WTC11 (cell line): ENCODE data around the gene TBX4.

Experiments
- CREB1 ChIP-seq: sonication (generic); formaldehyde crosslinking; IDR thresholded peaks from 2 replicates; pipeline ENCODE4 v1.8.0; 2023; ENCODE audit warnings: mild to moderate bottlenecking, missing genetic modification reagents
- FOXK1 ChIP-seq: sonication (generic); formaldehyde crosslinking; IDR thresholded peaks from 2 replicates; pipeline ENCODE4 v1.8.0; 2022; ENCODE audit warnings: mild to moderate bottlenecking, moderate library complexity, missing genetic modification reagents
- KAT7 ChIP-seq: sonication (generic); formaldehyde crosslinking; IDR thresholded peaks from 2 replicates; pipeline ENCODE4 v1.8.1; 2023; ENCODE audit warnings: missing genetic modification reagents, mild to moderate bottlenecking, borderline replicate concordance
- NR2C2 ChIP-seq: sonication (generic); formaldehyde crosslinking; IDR thresholded peaks from 2 replicates; pipeline ENCODE4 v1.8.0; 2022; ENCODE audit warnings: mild to moderate bottlenecking, missing genetic modification reagents
- TEAD1 ChIP-seq: sonication (generic); formaldehyde crosslinking; IDR thresholded peaks from 2 replicates; pipeline ENCODE4 v1.8.0; 2022; ENCODE audit warnings: mild to moderate bottlenecking, missing genetic modification reagents
- TP53 ChIP-seq: sonication (generic); formaldehyde crosslinking; IDR thresholded peaks from 2 replicates; pipeline ENCODE4 v1.8.1; 2023; ENCODE audit warnings: mild to moderate bottlenecking, missing genetic modification reagents
- ZNF138 ChIP-seq: sonication (generic); formaldehyde crosslinking; conservative IDR thresholded peaks from 2 replicates; pipeline ENCODE4 v1.8.1; 2022; ENCODE audit warnings: mild to moderate bottlenecking, moderate library complexity, missing genetic modification reagents
- ZNF219 ChIP-seq: sonication (generic); formaldehyde crosslinking; IDR thresholded peaks from 2 replicates; pipeline ENCODE4 v1.8.0; 2023; ENCODE audit warnings: missing genetic modification reagents, mild to moderate bottlenecking, borderline replicate concordance
- ZNF263 ChIP-seq: sonication (generic); formaldehyde crosslinking; IDR thresholded peaks from 2 replicates; pipeline ENCODE4 v1.8.1; 2022; ENCODE audit warnings: low read depth, mild to moderate bottlenecking, moderate library complexity, missing genetic modification reagents
- ZNF423 ChIP-seq: fragments of 250-450 bp; sonication (Bioruptor Pico); IDR thresholded peaks from 2 replicates; pipeline ENCODE4 v2.1.2; 2022; ENCODE audit warnings: mild to moderate bottlenecking, moderate library complexity
- TF ChIP-seq, protein P1 (sequence below): fragments of 200-600 bp; IDR thresholded peaks from 2 replicates; pipeline ENCODE4 v1.8.0; 2022; ENCODE audit warnings: antibody characterized with exemption
- TF ChIP-seq, protein P2 (sequence below): fragments of 250-450 bp; sonication (Bioruptor Pico); IDR thresholded peaks from 2 replicates; pipeline ENCODE4 v1.9.0; 2021; ENCODE audit warnings: moderate library complexity, mild to moderate bottlenecking, inconsistent platforms, borderline replicate concordance
- TF ChIP-seq, protein P3 (sequence below): sonication (generic); formaldehyde crosslinking; IDR thresholded peaks from 2 replicates; pipeline ENCODE4 v1.8.0; 2022; ENCODE audit warnings: missing genetic modification reagents
- TF ChIP-seq, protein P4 (sequence below): sonication (generic); formaldehyde crosslinking; IDR thresholded peaks from 2 replicates; pipeline ENCODE4 v1.8.1; 2023; ENCODE audit warnings: mild to moderate bottlenecking, missing genetic modification reagents, moderate library complexity

DNA sequence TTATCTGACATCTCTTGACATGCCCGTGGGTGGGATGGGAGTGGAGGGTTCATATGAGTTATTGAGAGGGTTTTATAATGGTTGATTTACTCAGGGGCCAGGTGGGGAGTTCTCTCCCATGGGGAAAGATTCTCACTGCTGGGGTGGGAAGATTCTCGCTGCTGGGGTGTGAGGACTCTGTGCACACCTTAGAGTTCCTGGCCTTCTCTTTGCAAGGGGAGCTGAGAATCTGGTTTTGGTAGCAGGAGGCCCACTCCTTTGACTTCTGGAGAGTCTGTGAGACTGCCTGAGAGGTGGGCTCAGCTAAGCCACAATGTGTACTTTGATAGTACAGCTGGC, 31.5 kb downstream of the TBX4 start:
- TF ChIP-seq TP53 (no peak), KAT7 (CRISPR knock-in tag) (no peak), ZNF423 (no peak), TEAD1 (CRISPR knock-in tag) (no peak), ZNF219 (CRISPR knock-in tag) (no peak), FOXK1 (CRISPR knock-in tag) (no peak), ZNF263 (CRISPR knock-in tag) (no peak), NR2C2 (no peak), ZNF138 (CRISPR knock-in tag) (no peak), CREB1 (CRISPR knock-in tag) (no peak)
- TF ChIP-seq, protein P1, sequence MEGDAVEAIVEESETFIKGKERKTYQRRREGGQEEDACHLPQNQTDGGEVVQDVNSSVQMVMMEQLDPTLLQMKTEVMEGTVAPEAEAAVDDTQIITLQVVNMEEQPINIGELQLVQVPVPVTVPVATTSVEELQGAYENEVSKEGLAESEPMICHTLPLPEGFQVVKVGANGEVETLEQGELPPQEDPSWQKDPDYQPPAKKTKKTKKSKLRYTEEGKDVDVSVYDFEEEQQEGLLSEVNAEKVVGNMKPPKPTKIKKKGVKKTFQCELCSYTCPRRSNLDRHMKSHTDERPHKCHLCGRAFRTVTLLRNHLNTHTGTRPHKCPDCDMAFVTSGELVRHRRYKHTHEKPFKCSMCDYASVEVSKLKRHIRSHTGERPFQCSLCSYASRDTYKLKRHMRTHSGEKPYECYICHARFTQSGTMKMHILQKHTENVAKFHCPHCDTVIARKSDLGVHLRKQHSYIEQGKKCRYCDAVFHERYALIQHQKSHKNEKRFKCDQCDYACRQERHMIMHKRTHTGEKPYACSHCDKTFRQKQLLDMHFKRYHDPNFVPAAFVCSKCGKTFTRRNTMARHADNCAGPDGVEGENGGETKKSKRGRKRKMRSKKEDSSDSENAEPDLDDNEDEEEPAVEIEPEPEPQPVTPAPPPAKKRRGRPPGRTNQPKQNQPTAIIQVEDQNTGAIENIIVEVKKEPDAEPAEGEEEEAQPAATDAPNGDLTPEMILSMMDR: no peak
- TF ChIP-seq, protein P2, sequence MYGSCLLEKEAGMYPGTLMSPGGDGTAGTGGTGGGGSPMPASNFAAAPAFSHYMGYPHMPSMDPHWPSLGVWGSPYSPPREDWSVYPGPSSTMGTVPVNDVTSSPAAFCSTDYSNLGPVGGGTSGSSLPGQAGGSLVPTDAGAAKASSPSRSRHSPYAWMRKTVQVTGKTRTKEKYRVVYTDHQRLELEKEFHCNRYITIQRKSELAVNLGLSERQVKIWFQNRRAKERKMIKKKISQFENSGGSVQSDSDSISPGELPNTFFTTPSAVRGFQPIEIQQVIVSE: no peak
- TF ChIP-seq, protein P3, sequence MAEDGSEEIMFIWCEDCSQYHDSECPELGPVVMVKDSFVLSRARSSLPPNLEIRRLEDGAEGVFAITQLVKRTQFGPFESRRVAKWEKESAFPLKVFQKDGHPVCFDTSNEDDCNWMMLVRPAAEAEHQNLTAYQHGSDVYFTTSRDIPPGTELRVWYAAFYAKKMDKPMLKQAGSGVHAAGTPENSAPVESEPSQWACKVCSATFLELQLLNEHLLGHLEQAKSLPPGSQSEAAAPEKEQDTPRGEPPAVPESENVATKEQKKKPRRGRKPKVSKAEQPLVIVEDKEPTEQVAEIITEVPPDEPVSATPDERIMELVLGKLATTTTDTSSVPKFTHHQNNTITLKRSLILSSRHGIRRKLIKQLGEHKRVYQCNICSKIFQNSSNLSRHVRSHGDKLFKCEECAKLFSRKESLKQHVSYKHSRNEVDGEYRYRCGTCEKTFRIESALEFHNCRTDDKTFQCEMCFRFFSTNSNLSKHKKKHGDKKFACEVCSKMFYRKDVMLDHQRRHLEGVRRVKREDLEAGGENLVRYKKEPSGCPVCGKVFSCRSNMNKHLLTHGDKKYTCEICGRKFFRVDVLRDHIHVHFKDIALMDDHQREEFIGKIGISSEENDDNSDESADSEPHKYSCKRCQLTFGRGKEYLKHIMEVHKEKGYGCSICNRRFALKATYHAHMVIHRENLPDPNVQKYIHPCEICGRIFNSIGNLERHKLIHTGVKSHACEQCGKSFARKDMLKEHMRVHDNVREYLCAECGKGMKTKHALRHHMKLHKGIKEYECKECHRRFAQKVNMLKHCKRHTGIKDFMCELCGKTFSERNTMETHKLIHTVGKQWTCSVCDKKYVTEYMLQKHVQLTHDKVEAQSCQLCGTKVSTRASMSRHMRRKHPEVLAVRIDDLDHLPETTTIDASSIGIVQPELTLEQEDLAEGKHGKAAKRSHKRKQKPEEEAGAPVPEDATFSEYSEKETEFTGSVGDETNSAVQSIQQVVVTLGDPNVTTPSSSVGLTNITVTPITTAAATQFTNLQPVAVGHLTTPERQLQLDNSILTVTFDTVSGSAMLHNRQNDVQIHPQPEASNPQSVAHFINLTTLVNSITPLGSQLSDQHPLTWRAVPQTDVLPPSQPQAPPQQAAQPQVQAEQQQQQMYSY (CRISPR knock-in tag): no peak
- TF ChIP-seq, protein P4, sequence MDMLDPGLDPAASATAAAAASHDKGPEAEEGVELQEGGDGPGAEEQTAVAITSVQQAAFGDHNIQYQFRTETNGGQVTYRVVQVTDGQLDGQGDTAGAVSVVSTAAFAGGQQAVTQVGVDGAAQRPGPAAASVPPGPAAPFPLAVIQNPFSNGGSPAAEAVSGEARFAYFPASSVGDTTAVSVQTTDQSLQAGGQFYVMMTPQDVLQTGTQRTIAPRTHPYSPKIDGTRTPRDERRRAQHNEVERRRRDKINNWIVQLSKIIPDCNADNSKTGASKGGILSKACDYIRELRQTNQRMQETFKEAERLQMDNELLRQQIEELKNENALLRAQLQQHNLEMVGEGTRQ (CRISPR knock-in tag): no peak
